ENCODE data around the gene THBS2.
A peak's percentile ranks its signal among the peaks of the same experiment; 100 is the strongest.

THBS2 gene

GRCh38 chr6:169247991-169248390 is 5.7 kb downstream of the THBS2 start:
- no peak for DNase-seq

DNA sequence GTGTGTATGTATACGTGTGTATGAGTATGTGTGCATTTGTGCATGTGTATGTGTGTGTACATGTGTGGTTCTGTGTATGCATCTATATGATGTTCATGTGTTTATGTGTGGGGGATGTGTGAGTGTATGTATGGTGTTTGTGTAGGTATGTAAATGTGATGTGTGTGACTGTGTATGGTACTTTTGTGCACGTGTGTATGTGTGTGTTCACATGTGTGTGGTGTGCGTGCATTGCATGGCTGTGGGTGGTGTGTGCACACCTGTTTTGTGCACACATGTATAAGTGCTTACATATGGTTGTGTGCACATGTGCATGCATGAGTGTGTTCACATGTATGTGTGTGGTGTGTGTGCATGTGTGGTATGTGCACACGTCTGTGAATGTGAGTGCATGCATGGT is 6.2 kb downstream of the THBS2 start:
- DNase-seq, result no peak

DNA sequence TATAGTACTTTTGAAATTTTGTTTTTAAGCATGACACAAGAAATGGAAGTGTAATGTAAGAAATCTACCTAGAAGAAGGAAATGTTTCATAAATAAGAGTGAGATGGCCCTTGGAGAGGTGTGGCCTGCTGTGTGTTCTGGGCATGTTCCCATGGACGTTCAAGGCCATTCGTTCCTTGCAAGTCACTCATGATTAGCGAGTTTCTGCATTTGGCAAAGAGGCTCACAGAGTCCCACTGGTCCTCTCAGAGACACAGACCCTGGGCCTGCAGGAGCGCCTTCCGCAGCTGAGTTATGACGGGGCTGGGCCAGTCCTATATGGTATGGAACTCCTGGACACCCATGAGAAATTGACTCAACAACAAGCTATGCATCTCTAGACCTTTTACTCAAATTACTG is 7.2 kb downstream of the THBS2 start:
- DNase-seq, result no peak

- no peak for DNase-seq
Observed at GRCh38 chr6:169244684-169245383, 8.8 kb downstream of the THBS2 start.

- no peak for DNase-seq
Observed at GRCh38 chr6:169243661-169244060, 10.0 kb downstream of the THBS2 start.

- no peak for DNase-seq
Observed at GRCh38 chr6:169243186-169243585, 10.5 kb downstream of the THBS2 start.

GRCh38 chr6:169241688-169242350 is 11.8 kb downstream of the THBS2 start:
- DNase-seq, result peak in 1 of 2 donors; percentile 42

- no peak for DNase-seq
Observed at GRCh38 chr6:169240591-169241390, 12.9 kb downstream of the THBS2 start.

GRCh38 chr6:169240125-169240524 is 13.5 kb downstream of the THBS2 start:
- DNase-seq, result peak in 1 of 2 donors; percentile 14

DNA sequence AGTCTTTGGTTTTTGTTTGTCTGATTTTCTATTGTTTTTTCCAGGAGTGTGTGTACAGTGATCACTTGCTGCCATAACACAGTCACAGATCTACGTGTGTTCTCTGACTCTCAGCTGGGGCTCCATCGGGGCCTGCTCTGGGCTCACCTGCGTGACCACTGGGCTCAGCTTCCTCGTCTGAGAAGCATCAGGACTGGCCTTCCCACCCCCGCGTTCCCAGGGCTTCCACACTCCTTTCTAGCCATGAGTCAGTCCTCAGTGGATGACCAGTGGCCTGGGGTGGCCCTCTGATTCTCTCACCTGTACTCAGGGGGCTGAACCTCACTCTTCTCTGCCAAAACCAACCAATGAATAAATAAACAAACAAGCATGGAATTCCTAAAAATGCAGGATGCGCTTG is 14.5 kb downstream of the THBS2 start:
- no peak for DNase-seq

- DNase-seq, result no peak
Observed at GRCh38 chr6:169238766-169239165, 14.9 kb downstream of the THBS2 start.

DNA sequence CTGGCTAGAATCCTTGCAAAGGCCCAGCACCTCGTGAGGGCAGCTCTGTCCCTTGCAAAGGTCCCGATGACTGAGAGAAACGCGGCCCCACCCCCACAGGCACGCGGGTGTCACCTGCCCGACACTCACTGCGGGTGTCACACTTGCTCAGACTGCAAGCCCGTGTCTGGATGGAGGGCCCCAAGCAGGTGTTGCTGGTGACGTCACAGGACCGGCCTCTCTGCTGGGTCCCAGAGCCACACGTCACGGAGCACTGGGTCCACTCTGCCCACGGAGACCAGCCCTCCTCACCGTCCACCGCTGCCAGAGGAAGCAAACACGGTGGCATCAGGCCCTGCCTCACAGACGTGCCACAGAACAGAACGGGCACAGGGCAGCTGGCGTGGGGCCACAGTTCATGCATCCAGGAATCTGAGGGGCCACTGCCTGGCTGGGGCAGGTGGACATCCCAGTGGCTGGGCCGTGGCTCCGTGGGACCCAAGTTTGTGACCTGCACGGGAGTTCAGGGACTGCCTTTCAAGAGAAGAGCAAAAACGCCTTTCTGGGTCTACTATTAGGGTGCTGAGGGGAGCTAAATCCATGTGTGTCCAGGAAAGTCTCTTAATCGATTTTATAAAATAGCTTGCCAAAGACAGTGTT is 16.0 kb downstream of the THBS2 start:
- no peak for DNase-seq

GRCh38 chr6:169236988-169237387 is 16.7 kb downstream of the THBS2 start:
- no peak for DNase-seq

- no peak for DNase-seq
Observed at GRCh38 chr6:169236545-169236944, 17.1 kb downstream of the THBS2 start.

GRCh38 chr6:169235286-169235685 is 18.4 kb downstream of the THBS2 start:
- no peak for DNase-seq

DNA sequence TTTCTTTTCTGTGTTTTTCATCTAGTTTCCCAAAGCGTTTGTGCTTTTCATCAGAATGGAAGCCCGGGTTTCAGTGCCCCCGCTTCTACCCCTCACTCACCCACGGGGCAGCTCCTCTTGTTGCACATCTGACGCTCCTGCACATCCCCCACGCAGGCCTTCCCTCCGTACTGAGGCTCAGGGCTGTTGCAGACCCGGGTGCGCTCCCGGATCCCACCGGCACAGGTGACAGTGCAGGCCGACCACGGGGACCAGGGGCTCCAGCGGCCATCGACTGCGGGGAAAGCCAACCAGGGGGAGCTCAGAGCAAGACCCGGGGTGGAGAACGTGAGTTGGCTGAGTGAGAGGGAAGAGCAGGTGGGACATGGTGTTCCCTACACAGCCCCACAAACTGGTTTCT is 19.0 kb downstream of the THBS2 start:
- no peak for DNase-seq

DNA sequence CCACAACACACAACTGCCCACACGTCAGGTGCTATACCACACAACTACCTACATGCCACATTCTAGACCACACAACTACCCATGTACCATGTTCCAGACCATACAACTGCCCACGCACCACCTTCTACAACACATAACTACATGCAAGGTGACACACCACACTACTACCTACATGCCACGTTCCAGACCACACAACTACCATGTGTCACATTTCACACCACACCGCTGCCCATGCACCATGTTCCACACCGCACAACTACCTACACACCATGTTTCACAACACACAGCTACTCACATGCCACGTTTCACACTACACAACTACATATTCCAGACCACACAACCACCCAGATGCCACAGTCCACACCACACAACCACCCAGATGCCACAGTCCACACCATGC is 19.8 kb downstream of the THBS2 start:
- DNase-seq, result no peak

DNA sequence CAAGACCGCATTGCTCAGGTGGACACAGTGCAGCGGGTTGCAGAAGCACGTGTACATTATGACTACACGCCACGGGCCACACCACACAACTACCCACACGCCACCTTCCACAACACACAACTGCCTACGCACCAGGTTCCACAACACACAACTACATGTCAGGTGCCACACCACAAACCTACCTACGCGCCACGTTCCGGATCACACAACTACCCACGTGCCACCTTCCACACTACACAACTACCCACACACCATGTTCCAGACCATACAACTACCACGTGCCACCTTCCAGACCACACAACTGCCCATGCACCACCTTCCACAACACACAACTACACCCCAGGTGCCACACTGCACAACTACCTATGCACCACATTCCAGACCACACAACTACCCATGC is 20.5 kb downstream of the THBS2 start:
- DNase-seq, result no peak

GRCh38 chr6:169232507-169232931 is 21.1 kb downstream of the THBS2 start:
- DNase-seq, result no peak

- DNase-seq, result no peak
Observed at GRCh38 chr6:169231790-169232506, 21.7 kb downstream of the THBS2 start.

DNA sequence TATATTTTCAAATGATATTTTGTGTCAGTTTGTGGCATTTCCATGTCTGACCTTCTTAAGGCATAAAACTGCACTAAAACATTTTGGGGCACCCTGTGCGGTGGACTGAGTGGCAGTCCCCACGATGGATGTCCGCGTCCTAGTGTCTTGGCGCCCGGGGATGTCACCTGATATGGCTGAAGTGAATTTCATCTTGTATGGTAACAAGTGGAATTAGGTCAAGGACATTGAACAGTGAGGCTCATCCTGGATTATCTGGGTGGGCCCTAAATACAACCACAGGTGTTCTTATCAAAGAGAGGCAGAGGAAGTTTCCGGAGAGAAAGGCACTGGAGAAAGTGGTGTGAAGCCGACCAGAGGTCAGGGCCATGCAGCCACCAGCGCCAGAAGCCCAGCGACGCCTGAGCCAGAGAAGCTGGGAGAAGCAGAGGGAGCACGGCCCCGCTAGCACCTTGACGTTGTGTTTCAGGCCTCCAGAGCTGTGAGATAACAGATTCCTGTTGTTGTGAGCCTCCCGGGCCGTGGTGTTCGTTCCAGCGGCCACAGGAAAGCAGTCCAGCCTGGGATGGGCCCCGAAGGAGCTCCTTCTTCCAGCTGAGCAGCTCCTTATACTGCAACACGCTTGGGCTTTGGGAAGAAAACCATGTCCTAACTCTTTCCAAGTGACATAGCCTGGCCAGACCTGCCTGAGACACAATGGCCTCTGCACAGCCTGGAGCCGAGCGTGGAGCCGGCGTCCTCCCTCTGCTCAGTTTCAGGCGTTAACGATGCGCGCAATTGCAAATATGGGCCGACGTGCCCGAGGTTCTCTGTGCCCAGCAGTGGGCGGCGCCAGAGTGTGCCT is 22.5 kb downstream of the THBS2 start:
- no peak for DNase-seq

GRCh38 chr6:169230322-169230665 is 23.4 kb downstream of the THBS2 start:
- no peak for DNase-seq

Data from hippocampal formation (tissue), 2 donors.